ENCODE data around the gene ALPI.
"Not testable (repeated sequence)": the region's sequence is repeated elsewhere in the genome, so short reads cannot be mapped to it uniquely, and the experiment has no call there.

Gene ALPI

DNA sequence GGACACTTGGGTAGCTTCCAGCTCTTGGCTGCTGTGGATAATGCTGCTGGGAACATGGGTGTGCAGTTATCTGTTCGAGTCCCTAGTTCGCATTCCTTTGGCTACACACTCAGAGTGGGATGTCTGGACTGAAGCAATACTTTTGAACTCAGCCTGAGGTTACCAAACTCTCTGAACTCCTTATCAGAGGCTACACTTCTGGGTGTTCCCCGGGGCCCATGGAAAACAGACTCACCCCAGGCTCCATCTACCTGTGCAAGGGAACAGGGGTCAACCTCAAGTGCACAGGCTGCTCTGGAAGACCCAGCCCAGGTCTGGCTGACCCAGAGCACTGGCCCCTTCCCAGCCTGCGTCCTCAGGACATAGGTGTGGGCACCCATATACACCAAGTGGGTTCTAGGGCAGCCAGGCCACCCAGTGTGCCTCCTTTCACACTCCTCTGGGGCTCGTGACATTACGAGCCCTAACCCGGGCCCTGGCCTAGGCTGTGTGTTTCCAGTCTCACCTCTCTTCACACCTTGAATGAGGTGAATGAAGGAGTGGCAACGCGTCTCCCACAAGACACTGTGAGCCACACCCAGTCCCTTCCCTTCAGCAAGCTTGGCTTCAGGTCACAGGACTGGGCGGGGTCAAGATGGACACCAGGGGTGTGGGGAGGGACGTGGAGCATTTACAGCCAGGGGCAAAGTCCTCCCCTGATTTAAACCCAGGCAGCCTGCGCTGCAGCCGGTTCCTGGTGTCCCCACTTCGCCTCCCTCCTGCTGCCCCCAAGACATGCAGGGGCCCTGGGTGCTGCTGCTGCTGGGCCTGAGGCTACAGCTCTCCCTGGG is at the start of gene ALPI:
TSS of gene ALPI (plus strand) at position 728 of the 830 bp plus-strand sequence. CDS start at position 775, 47 bp downstream.
- no peak for DNase-seq (ENCODE audit: low spot score)

DNA sequence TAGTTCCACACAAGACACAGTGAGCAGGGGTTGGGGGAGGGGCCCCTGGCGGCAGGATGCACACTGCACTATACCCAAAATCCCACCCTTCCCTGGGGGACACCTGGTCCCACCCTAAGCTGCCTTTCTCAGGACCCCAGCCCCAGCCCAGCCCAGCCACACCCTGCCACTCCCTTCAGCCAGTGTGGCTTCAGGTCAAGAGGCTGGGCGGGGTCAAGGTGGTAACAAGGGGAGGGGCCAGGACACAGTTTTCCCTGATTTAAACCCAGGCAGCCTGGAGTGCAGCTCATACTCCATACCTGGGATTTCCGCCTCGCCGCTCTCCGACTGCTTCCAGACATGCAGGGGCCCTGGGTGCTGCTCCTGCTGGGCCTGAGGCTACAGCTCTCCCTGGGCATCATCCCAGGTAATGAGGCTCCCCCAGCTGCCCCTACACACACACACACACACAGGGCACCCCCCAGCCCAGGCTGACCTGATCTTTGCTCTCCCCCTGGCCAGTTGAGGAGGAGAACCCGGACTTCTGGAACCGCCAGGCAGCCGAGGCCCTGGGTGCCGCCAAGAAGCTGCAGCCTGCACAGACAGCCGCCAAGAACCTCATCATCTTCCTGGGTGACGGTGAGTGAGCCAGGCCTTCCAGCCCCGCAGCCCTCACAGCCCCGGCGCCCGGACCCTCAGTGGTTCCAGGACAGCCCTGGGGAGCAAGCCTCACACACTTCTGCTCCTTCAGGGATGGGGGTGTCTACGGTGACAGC is 49.2 kb upstream of the ALPI start, which contains the start of gene ALPG:
TSS of gene ALPG (plus strand) at position 289 of the 755 bp plus-strand sequence. CDS start at position 340, 51 bp downstream.
- no peak for DNase-seq (ENCODE audit: low spot score)

- DNase-seq (ENCODE audit: low spot score), result not testable (repeated sequence)
These were observed 48.4 kb upstream of the ALPI start for GRCh38 chr2:232407428-232408150.

GRCh38 chr2:232408269-232408668 is 47.7 kb upstream of the ALPI start:
- DNase-seq (ENCODE audit: low spot score), result not testable (repeated sequence)

DNA sequence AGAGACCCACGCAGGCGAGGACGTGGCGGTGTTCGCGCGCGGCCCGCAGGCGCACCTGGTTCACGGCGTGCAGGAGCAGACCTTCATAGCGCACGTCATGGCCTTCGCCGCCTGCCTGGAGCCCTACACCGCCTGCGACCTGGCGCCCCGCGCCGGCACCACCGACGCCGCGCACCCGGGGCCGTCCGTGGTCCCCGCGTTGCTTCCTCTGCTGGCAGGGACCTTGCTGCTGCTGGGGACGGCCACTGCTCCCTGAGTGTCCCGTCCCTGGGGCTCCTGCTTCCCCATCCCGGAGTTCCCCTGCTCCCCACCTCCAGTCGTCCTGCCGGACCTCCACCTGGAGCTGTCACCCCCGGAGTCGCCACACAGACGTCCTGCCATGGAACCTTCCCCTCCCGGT is 46.3 kb upstream of the ALPI start:
- not testable (repeated sequence) for DNase-seq (ENCODE audit: low spot score)

GRCh38 chr2:232410238-232410900 is 45.6 kb upstream of the ALPI start:
- no peak for DNase-seq (ENCODE audit: low spot score)

DNA sequence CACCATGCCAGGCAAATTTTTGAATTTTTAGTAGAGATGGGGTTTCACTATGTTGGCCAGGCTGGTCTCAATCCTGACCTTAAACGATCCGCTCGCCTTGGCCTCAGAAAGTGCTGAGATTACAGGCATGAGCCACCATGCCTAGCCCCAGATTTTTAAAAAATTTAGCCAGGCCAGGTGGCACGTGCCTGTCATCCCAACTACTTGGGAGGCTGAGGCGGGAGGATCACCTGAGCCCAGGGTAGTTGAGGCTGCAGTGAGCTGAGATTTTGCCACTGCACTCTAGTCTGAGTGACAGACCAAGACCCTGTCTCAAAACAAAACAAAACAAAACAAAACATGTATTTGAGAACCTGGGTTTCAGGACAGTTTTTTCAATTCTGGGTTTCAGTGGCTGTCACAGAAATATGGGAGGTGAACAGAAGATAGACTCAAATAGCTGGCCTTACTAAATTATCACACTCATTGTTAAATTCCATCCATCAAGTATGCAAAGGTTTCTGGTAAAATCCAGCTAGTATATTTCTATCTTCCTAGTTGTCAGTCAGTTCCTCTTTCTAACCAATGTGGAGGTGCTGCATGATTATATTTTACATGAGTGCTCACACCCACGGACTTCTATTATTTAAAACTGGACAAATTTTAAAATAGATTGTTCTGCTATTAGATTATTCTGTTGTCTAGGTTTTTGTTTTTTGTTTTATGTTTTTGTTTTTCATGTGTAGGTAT is 43.9 kb upstream of the ALPI start:
- DNase-seq (ENCODE audit: low spot score), result no peak

DNA sequence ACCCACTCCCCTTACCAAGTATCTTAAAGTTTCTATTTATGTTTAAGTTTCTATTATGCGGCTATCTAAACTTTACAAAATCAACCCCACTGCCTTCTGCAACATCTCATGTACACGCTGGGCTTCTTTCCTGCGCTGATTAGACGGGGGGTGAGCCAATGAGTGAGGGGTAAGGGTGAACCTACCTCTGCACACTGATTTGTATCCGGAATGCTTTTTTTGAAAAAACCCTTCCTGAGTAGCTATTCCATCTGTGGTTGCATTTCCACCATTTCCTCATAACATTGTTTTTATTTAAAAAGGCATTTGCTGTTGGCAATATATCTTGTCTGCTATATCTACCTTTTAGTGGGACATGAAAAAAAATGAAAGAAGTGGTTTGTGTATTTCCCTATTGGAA is 43.0 kb upstream of the ALPI start:
- DNase-seq (ENCODE audit: low spot score), result no peak

- no peak for DNase-seq (ENCODE audit: low spot score)
These were observed 40.7 kb upstream of the ALPI start for GRCh38 chr2:232415138-232415690.

DNA sequence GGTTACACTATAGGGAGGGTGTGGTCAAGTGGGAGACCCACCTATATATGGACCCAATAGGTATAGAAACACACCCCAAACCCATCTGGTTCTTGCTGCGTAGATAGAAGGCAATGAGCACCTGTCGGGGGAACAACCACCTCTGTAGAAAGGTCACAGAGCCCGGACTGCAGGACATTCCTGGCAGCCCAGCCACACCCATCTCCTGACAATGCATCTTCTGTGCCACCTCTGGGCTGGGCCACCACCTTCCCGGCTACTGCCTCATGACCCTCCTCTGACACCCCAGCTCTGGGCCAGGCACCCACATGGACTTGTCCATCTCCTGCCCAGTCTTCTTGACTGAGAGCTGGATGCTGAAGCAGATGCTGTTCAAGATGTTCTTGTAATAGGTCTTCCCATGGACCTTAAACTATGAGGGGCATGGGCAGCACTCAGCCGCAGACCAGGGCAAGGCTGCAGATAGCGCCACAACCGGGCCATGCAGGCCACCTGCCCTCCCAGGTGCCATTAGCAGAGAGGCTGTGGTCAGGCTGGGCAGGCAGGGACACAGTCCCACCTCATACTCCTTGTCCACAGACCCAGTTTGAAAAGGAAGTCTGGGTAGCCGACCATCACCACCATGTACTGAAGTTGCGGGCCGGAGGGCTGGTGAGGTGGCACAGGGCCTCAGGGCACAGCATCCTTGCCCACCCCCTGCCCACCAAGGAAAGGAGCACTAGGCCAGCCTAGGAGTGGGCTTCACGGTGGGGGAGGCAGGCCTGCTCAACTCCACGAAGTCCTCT is 40.0 kb upstream of the ALPI start:
- no peak for DNase-seq (ENCODE audit: low spot score)

GRCh38 chr2:232416521-232417470 is 39.2 kb upstream of the ALPI start:
- DNase-seq (ENCODE audit: low spot score), result no peak

GRCh38 chr2:232417489-232417888 is 38.5 kb upstream of the ALPI start:
- DNase-seq (ENCODE audit: low spot score), result no peak

DNA sequence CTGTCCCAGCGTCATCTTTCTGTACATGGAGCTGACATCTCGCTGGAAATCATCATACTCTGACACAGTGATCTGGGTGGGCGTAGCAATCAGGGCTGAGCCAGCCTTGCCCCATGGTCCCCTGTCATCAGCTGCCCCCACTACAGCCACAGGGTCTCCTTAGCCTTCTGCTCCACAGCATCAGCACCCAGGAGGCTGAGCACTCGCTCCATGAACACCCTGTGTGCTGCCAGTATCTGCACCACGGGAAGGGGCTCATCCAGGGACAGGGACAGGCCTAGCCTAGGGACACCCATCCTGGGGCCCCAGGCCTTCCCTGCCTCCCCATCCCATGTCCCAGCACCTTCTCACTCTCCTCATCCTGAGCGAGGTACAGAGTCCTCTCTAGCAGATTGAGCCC is 37.9 kb upstream of the ALPI start:
- no peak for DNase-seq (ENCODE audit: low spot score)

- DNase-seq (ENCODE audit: low spot score), result no peak
These were observed 37.3 kb upstream of the ALPI start for GRCh38 chr2:232418466-232419244.

DNA sequence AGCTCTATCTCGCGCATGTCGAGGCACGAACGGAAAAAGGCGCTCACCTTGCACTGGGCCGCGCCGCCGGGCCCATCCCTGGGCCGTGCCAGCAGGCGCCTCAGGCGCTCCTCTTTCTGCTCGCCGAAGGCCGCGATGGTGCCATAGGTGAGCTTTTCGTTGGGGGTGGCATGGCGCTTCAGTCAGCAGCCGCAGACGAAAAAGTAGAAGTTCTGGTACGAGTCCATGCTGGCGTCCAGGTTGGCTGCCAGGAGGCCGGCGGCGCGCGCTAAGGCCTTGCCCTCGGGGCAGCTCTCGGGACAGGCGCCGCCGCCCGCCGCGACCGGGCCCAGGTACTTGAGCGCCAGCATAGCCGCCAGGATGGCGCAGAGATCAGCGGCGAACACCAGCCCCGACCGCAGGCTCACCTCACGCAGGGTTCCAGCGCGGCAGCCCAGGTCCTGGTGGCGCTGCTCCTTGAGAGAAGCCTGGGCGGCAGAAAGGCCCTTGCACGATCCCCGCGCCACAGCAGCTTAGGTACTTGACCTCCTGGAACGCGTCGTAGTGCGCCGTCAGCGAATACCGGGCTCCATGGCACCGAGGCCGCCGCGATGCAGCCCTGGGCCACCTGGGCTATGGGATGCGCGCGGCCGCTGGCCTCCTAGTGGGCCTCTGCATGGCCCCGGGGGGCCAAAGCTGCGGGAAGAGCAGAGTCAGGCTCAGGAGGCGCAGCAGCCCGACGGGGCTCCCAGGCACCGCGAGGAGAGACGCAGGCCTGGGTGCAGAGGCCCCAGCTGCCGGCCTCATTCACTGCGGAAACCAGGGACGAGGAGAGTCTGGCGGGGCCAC is 36.5 kb upstream of the ALPI start:
- no peak for DNase-seq (ENCODE audit: low spot score)

- DNase-seq (ENCODE audit: low spot score), result no peak
These were observed 35.9 kb upstream of the ALPI start for GRCh38 chr2:232420073-232420454.
